Vagina (tissue), 2 donors: ENCODE results near the gene PLRG1.

Experiments
- CTCF ChIP-seq, 3 experiments: fragments of 450-650 bp in 2 of 3; fragments of 200-600 bp in 1 of 3; sonication (generic) in 1 of 3; IDR thresholded peaks; one replicate each; pipeline ENCODE4 v1.5.1; 2017 to 2019; ENCODE audit warnings: antibody characterized with exemption in 3 of 3, mild to moderate bottlenecking in 2 of 3, moderate library complexity in 2 of 3
- POLR2A ChIP-seq, 2 donors: fragments of 450-650 bp; IDR thresholded peaks; one replicate each; pipeline ENCODE4 v1.6.1; 2017; ENCODE audit warnings: antibody characterized with exemption in 2 of 2, mild to moderate bottlenecking in 2 of 2, moderate library complexity in 2 of 2

- TF ChIP-seq CTCF (IDR thresholded peaks at IDR 0.05) (no peak), POLR2A (IDR thresholded peaks at IDR 0.05) (no peak)
Measured at GRCh38 chr4:154585369-154586018, 35.3 kb upstream of the PLRG1 start.
